A549 (cell line): Measurements from ENCODE around the gene KANK2. TPM values are rescaled to one million over a fixed set of nuclear protein-coding genes. Genes with fewer than 3 reads are reported as not detected.

ENCODE experiments used
- ATAC-seq, 2 experiments: fragments of 200-7000 bp in 1 of 2; fragments of >200 bp in 1 of 2; cut with Nextera tagmentation in 1 of 2; cut with Tn5 transposase in 1 of 2; 3 replicates each; pipeline versions ENCODE4 v1.8.0 to v1.9.1; 2018 to 2020; ENCODE audit warnings: mild to moderate bottlenecking in 1 of 2, moderate library complexity in 1 of 2
- CTCF ChIA-PET: fragments of 300-600 bp; sonication (Branson Sonifier 250); formaldehyde crosslinking; extraction: SDS; loops from one replicate; lab custom pipeline; 2021; ENCODE audit warnings: antibody characterized with exemption, inconsistent platforms; lab: Yijun Ruan, JAX
- POLR2A ChIA-PET: fragments of 350-600 bp; formaldehyde crosslinking; extraction: SDS; loops from one replicate; lab custom pipeline; 2021; ENCODE audit warnings: antibody characterized with exemption, inconsistent platforms; lab: Yijun Ruan, JAX
- DNase-seq, 2 experiments: peaks; one replicate each; pipeline versions ENCODE4 v3.0.0 to v3.0.0-alpha.2; 2011 to 2016; ENCODE audit warnings: low read depth in 1 of 2, low spot score in 1 of 2
- FAIRE-seq: peaks from 2 replicates; lab custom pipeline; 2011; peaks lifted over from hg19 to GRCh38; lab: Jason Lieb, UNC
- H3K27ac ChIP-seq, 2 experiments: fragments of >200 bp; sonication (Bioruptor Twin); formaldehyde crosslinking; 3 replicates each; pipeline ENCODE4 v1.5.1; 2016 to 2017
- H3K4me1 ChIP-seq: fragments of >200 bp; sonication (Bioruptor Twin); formaldehyde crosslinking; 3 replicates; pipeline ENCODE4 v1.6.1; 2016
- H3K4me2 ChIP-seq: fragments of >200 bp; sonication (Bioruptor Twin); formaldehyde crosslinking; 3 replicates; pipeline ENCODE4 v1.6.1; 2016
- H3K4me3 ChIP-seq: fragments of >200 bp; sonication (Bioruptor Twin); formaldehyde crosslinking; 3 replicates; pipeline ENCODE4 v1.5.1; 2016
- H3K9me3 ChIP-seq: fragments of >200 bp; sonication (Bioruptor Twin); formaldehyde crosslinking; 3 replicates; pipeline ENCODE4 v1.6.1; 2016
- BHLHE40 ChIP-seq: IDR thresholded peaks from 2 replicates; pipeline ENCODE4 v1.6.1; 2012; ENCODE audit warnings: low read depth, low read length, inconsistent platforms
- CBX2 ChIP-seq: fragments of 200-600 bp; sonication (generic); IDR thresholded peaks from 2 replicates; pipeline ENCODE4 v1.6.1; 2016; ENCODE audit warnings: low read depth, mild to moderate bottlenecking, borderline replicate concordance
- CBX8 ChIP-seq: fragments of 200-600 bp; sonication (generic); IDR thresholded peaks from 2 replicates; pipeline ENCODE4 v1.6.1; 2016
- CHD4 ChIP-seq: fragments of 200-600 bp; sonication (generic); IDR thresholded peaks from 2 replicates; pipeline ENCODE4 v1.6.1; 2016; ENCODE audit warnings: antibody characterized with exemption, mild to moderate bottlenecking, borderline replicate concordance
- EHF ChIP-seq: fragments of 250-450 bp; sonication (Bioruptor Pico); IDR thresholded peaks from 2 replicates; pipeline ENCODE4 v1.5.0; 2020; ENCODE audit warnings: mild to moderate bottlenecking
- EP300 ChIP-seq, 2 experiments: fragments of >200 bp; sonication (Bioruptor Twin); formaldehyde crosslinking; IDR thresholded peaks; 2 replicates in 1 of 2; 3 replicates in 1 of 2; pipeline ENCODE4 v1.6.1; 2016 to 2017
- ESRRA ChIP-seq: fragments of 150-350 bp; IDR thresholded peaks from 2 replicates; pipeline ENCODE4 v1.6.1; 2014; ENCODE audit warnings: mild to moderate bottlenecking, low read length, borderline replicate concordance
- GATA3 ChIP-seq: IDR thresholded peaks from 2 replicates; pipeline ENCODE4 v1.6.1; 2012; ENCODE audit warnings: borderline replicate concordance
- HEYL ChIP-seq: fragments of 250-450 bp; sonication (Bioruptor Pico); IDR thresholded peaks from 2 replicates; pipeline ENCODE4 v1.8.0; 2021; ENCODE audit warnings: mild to moderate bottlenecking, moderate library complexity
- JUNB ChIP-seq: fragments of >200 bp; sonication (Bioruptor Twin); formaldehyde crosslinking; IDR thresholded peaks from 2 replicates; pipeline ENCODE4 v1.6.1; 2016
- MAZ ChIP-seq: fragments of 150-350 bp; IDR thresholded peaks from 2 replicates; pipeline ENCODE4 v1.6.1; 2014; ENCODE audit warnings: antibody characterized with exemption, low read depth, low read length, borderline replicate concordance
- NFE2L2 ChIP-seq: fragments of 150-350 bp; conservative IDR thresholded peaks from 2 replicates; pipeline ENCODE4 v1.6.1; 2014; ENCODE audit warnings: low read length
- PHF8 ChIP-seq: fragments of 200-600 bp; sonication (generic); IDR thresholded peaks from 2 replicates; pipeline ENCODE4 v1.6.1; 2016; ENCODE audit warnings: low read depth, mild to moderate bottlenecking, antibody characterized with exemption, moderate library complexity, borderline replicate concordance
- SREBF2 ChIP-seq: fragments of 450-650 bp; IDR thresholded peaks from 2 replicates; pipeline ENCODE4 v1.6.1; 2014; ENCODE audit warnings: mild to moderate bottlenecking, moderate library complexity
- ZNF302 ChIP-seq: fragments of 250-450 bp; sonication (Bioruptor Pico); IDR thresholded peaks from 2 replicates; pipeline ENCODE4 v1.9.0; 2021; ENCODE audit warnings: inconsistent platforms, mild to moderate bottlenecking, moderate library complexity
- ZSCAN20 ChIP-seq: fragments of 250-450 bp; sonication (Bioruptor Pico); IDR thresholded peaks from 2 replicates; pipeline ENCODE4 v1.8.0; 2022; ENCODE audit warnings: mild to moderate bottlenecking, moderate library complexity
- WGBS: methylation state at CpG from one replicate; pipeline ENCODE4 v1.1.6; 2017; ENCODE audit errors: missing lambda C conversion rate; 5-methylcytosine and 5-hydroxymethylcytosine counted together
- polyA plus RNA-seq, 4 experiments: library from polyadenylated mRNA; depleted of rRNA in 3 of 4; stranded (reverse); fragments of >200 nt; fragmentation: RNase III in 1 of 4; extraction: RNeasy Plus Mini Kit Qiagen cat#74134 plus additional on column Dnase treatment in 1 of 4; gene quantifications; 2 replicates in 3 of 4; 3 replicates in 1 of 4; pipeline ENCODE4 v1.2.3, GENCODE V29; 2011 to 2017
- TF ChIP-seq, protein P1 (sequence below): fragments of 250-450 bp; sonication (Bioruptor Pico); IDR thresholded peaks from 2 replicates; pipeline ENCODE4 v1.5.0; 2021; ENCODE audit warnings: mild to moderate bottlenecking, moderate library complexity, borderline replicate concordance
- TF ChIP-seq, protein P2 (sequence below): fragments of 150-350 bp; IDR thresholded peaks from 2 replicates; pipeline ENCODE4 v1.6.1; 2014; ENCODE audit warnings: low read depth, mild to moderate bottlenecking, low read length
- TF ChIP-seq, protein P3 (sequence below): fragments of >200 bp; sonication (Bioruptor Twin); formaldehyde crosslinking; IDR thresholded peaks from 3 replicates; pipeline ENCODE4 v1.5.1; 2016
- TF ChIP-seq, protein P4 (sequence below): IDR thresholded peaks from 2 replicates; pipeline ENCODE4 v1.6.1; 2012; ENCODE audit warnings: low read depth, borderline replicate concordance

KANK2 gene
- polyA plus RNA-seq, 2 of the 4 experiments (the other 2 are of a cell fraction): 20.5 to 68.0 TPM

DNA sequence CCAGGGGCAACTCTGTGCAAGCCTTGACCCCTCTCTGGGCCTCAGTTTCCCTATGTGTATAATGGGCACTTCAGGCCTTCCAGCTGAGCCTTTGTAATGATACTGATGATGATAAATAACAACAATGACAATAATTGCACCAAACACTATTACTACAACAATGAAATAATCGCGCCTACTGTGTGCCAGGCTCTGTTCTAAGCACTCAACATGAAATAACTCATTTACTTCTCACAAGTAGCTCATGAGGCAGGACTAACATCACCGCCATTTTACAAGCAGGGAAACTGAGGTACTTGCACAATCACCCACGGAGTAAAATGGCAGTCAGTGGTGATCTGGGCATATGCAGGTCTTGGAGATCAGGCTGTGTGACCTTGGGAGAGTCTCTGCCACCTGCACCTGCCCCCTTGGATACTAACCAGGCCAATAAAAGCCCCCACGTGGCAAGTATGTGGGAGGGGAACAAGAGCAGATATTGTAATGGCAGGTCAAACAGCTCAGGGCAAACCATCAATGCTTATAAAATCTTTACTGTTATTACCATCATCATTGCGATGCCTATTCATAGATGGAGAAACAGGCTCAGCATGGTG lies 41.5 kb upstream of the KANK2 start:
- no peak overlapping the region for H3K4me2 ChIP-seq
- H3K4me3 ChIP-seq: no peak overlapping the region
- H3K4me1 ChIP-seq: 0 out of 3 replicates have a peak, but pooled peaks cover 4% of the 10 kb centered on the region
- no peak overlapping the region for H3K27ac ChIP-seq
- no peak for FAIRE-seq
- no peak for DNase-seq
- TF ChIP-seq EHF (CRISPR knock-in tag): no peak
- no peak for TF ChIP-seq PHF8
- TF ChIP-seq JUNB: no peak
- TF ChIP-seq, protein P1, sequence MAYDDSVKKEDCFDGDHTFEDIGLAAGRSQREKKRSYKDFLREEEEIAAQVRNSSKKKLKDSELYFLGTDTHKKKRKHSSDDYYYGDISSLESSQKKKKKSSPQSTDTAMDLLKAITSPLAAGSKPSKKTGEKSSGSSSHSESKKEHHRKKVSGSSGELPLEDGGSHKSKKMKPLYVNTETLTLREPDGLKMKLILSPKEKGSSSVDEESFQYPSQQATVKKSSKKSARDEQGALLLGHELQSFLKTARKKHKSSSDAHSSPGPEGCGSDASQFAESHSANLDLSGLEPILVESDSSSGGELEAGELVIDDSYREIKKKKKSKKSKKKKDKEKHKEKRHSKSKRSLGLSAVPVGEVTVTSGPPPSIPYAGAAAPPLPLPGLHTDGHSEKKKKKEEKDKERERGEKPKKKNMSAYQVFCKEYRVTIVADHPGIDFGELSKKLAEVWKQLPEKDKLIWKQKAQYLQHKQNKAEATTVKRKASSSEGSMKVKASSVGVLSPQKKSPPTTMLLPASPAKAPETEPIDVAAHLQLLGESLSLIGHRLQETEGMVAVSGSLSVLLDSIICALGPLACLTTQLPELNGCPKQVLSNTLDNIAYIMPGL (CRISPR knock-in tag): no peak
- TF ChIP-seq, protein P2, sequence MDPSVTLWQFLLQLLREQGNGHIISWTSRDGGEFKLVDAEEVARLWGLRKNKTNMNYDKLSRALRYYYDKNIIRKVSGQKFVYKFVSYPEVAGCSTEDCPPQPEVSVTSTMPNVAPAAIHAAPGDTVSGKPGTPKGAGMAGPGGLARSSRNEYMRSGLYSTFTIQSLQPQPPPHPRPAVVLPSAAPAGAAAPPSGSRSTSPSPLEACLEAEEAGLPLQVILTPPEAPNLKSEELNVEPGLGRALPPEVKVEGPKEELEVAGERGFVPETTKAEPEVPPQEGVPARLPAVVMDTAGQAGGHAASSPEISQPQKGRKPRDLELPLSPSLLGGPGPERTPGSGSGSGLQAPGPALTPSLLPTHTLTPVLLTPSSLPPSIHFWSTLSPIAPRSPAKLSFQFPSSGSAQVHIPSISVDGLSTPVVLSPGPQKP: no peak
- TF ChIP-seq HEYL (CRISPR knock-in tag): no peak
- no peak for TF ChIP-seq BHLHE40
- TF ChIP-seq EP300 (IDR thresholded peaks at IDR 0.05): no peak
- no peak for TF ChIP-seq ZNF302
- TF ChIP-seq MAZ: no peak
- TF ChIP-seq CBX8: no peak
- no peak for TF ChIP-seq SREBF2
- TF ChIP-seq, all 56 proteins: peak for 0
- 81% methylated on average over 6 of the region's 6 CpGs for WGBS
- ATAC-seq: no peak
- ChIA-PET CTCF (interaction anchor here (0.8 kb wide), 1 partner anchor 244 kb away, joined by 5 read pairs; no protein-coding TSS in a partner anchor), POLR2A (no interaction called here)
- no peaks in the 10 kb centered on the region for H3K9me3 ChIP-seq

DNA sequence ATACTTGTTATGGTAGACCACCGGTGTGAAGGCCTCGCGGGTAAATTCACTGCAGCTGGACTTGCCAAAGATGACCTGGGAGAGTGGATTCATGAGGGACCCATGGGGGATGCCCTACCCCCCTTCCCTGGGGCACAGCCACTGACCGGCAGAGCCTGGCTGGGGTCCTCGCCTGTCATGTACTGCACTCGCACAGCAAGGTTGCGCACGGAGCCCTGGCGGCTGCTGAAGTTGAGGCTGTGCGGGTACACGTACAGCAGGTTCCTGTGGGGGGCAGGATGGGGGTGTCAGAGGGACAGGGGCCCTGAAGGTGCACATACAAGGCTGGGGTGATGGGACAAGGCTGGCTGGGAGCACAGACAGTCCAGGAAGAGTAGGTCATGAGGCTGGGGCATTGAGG lies 40.7 kb upstream of the KANK2 start:
- Histone ChIP-seq H3K9me3 (no peaks in the 10 kb centered on the region), H3K4me1 (no peaks in the 10 kb centered on the region), H3K4me3 (no peak overlapping the region), H3K4me2 (no peak overlapping the region), H3K27ac (no peak overlapping the region)
- no peak for ATAC-seq
- WGBS: 61% methylated on average over 3 of the region's 11 CpGs
- no peak for TF ChIP-seq CBX2
- DNase-seq: no peak
- CTCF ChIA-PET: interaction anchor here (0.8 kb wide), 1 partner anchor 245 kb away, joined by 5 read pairs; no protein-coding TSS in a partner anchor
- POLR2A ChIA-PET: no interaction called here
- FAIRE-seq: no peak

DNA sequence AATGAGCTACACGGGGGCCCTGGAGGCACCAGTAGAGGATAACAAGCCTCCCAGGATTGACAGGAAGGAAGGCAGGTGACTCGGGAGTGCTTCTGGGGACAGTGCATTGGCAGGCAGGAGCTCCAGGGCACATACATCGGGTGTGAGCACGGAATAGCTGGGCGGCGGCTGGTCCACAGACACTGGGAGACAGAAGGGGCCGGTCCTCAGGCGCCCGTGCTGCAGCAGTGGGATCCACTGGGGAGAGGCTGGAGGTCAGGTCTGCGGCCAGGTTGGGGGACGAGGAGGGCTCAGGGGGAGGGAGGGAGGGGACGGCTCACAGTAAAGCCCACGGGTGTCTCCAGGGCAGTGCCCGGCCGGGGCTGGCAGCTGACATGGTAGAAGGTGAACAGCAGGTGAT lies 40.0 kb upstream of the KANK2 start:
- no peak for ATAC-seq

More for the DNA sequence above, 40.0 kb upstream of the KANK2 start:
- no peak overlapping the region for H3K27ac ChIP-seq
- TF ChIP-seq ESRRA (no peak), GATA3 (no peak), CHD4 (no peak), ZSCAN20 (CRISPR knock-in tag) (no peak), JUNB (no peak), CBX2 (no peak), NFE2L2 (no peak)
- TF ChIP-seq, protein P3, sequence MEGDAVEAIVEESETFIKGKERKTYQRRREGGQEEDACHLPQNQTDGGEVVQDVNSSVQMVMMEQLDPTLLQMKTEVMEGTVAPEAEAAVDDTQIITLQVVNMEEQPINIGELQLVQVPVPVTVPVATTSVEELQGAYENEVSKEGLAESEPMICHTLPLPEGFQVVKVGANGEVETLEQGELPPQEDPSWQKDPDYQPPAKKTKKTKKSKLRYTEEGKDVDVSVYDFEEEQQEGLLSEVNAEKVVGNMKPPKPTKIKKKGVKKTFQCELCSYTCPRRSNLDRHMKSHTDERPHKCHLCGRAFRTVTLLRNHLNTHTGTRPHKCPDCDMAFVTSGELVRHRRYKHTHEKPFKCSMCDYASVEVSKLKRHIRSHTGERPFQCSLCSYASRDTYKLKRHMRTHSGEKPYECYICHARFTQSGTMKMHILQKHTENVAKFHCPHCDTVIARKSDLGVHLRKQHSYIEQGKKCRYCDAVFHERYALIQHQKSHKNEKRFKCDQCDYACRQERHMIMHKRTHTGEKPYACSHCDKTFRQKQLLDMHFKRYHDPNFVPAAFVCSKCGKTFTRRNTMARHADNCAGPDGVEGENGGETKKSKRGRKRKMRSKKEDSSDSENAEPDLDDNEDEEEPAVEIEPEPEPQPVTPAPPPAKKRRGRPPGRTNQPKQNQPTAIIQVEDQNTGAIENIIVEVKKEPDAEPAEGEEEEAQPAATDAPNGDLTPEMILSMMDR: no peak
- TF ChIP-seq, protein P4, sequence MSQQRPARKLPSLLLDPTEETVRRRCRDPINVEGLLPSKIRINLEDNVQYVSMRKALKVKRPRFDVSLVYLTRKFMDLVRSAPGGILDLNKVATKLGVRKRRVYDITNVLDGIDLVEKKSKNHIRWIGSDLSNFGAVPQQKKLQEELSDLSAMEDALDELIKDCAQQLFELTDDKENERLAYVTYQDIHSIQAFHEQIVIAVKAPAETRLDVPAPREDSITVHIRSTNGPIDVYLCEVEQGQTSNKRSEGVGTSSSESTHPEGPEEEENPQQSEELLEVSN: no peak
- DNase-seq: no peak
- ChIA-PET POLR2A (no interaction called here), CTCF (interaction anchor here (1.9 kb wide), 1 partner anchor 246 kb away, joined by 7 read pairs; no protein-coding TSS in a partner anchor)
- no peak for FAIRE-seq
- H3K9me3 ChIP-seq: no peaks in the 10 kb centered on the region
- H3K4me3 ChIP-seq: no peak overlapping the region
- 78% methylated on average over 9 of the region's 15 CpGs for WGBS
- no peak overlapping the region for H3K4me2 ChIP-seq
- H3K4me1 ChIP-seq: no peaks in the 10 kb centered on the region
